Stimulated activated CD4-positive, alpha-beta T cell treated with anti-CD3 and anti-CD28 coated beads, TNF-alpha, amount 100 ng/mL, for 24 hours (primary cell): Measurements from ENCODE around the gene SELENOV.
"Not testable (repeated sequence)": the region's sequence is repeated elsewhere in the genome, so short reads cannot be mapped to it uniquely, and the experiment has no call there.

Experiments used
- DNase-seq, 3 experiments: peaks; one replicate each; pipeline ENCODE4 v3.0.0-alpha.2; 2020; ENCODE audit warnings: low read depth in 3 of 3

The SELENOV gene

GRCh38 chr19:39514840-39515550 is at the start of gene SELENOV:
Gene SELENOV, plus strand, starts transcription at chr19:39515139. Its CDS starts 74 bp downstream, at chr19:39515213.
- no peak for DNase-seq

- no peak for DNase-seq
These were observed 48.8 kb upstream of the SELENOV start for GRCh38 chr19:39465956-39466747.

- no peak for DNase-seq
These were observed 47.0 kb upstream of the SELENOV start for GRCh38 chr19:39467941-39468340.

GRCh38 chr19:39469036-39469435 is 45.9 kb upstream of the SELENOV start:
- DNase-seq, result no peak

- DNase-seq, result no peak
These were observed 45.4 kb upstream of the SELENOV start for GRCh38 chr19:39469567-39469966.

GRCh38 chr19:39470724-39471339 is 44.1 kb upstream of the SELENOV start:
- no peak for DNase-seq

GRCh38 chr19:39471756-39472536 is 43.0 kb upstream of the SELENOV start:
- no peak for DNase-seq

- no peak for DNase-seq
These were observed 42.0 kb upstream of the SELENOV start for GRCh38 chr19:39472746-39473442.

GRCh38 chr19:39473443-39473960 is 41.4 kb upstream of the SELENOV start:
- no peak for DNase-seq

- peak; percentile 41 to 67 (median 51) for DNase-seq
These were observed 40.8 kb upstream of the SELENOV start for GRCh38 chr19:39474139-39474620.

GRCh38 chr19:39475748-39476147 is 39.2 kb upstream of the SELENOV start:
- no peak for DNase-seq

GRCh38 chr19:39479319-39479801 is 35.6 kb upstream of the SELENOV start:
- DNase-seq, result not testable (repeated sequence)

GRCh38 chr19:39479916-39480315 is 35.0 kb upstream of the SELENOV start:
- DNase-seq, result no peak

- peak; percentile 98 to 99 (median 98) for DNase-seq
These were observed 34.4 kb upstream of the SELENOV start, which contains the start of gene TIMM50 for GRCh38 chr19:39480337-39481228. Gene TIMM50, plus strand, starts transcription at chr19:39480838. Its CDS starts 16 bp downstream, at chr19:39480854.

- no peak for DNase-seq
These were observed 33.8 kb upstream of the SELENOV start for GRCh38 chr19:39481229-39481545.

GRCh38 chr19:39481676-39482075 is 33.3 kb upstream of the SELENOV start:
- no peak for DNase-seq

GRCh38 chr19:39483141-39483540 is 31.8 kb upstream of the SELENOV start:
- DNase-seq, result no peak

GRCh38 chr19:39489756-39490155 is 25.2 kb upstream of the SELENOV start:
- DNase-seq, result no peak

GRCh38 chr19:39492225-39492624 is 22.7 kb upstream of the SELENOV start:
- no peak for DNase-seq

GRCh38 chr19:39492788-39493187 is 22.2 kb upstream of the SELENOV start:
- DNase-seq, result no peak
